GM18867 (cell line): ENCODE data around the gene ABL1.

Experiments
- ATAC-seq: cut with Tn5 transposase; IDR thresholded peaks from one replicate; pipeline ENCODE4 v1.9.1; 2021; ENCODE audit warnings: mild to moderate bottlenecking, moderate library complexity; ENCODE audit not compliant: unreplicated experiment

The ABL1 gene

DNA sequence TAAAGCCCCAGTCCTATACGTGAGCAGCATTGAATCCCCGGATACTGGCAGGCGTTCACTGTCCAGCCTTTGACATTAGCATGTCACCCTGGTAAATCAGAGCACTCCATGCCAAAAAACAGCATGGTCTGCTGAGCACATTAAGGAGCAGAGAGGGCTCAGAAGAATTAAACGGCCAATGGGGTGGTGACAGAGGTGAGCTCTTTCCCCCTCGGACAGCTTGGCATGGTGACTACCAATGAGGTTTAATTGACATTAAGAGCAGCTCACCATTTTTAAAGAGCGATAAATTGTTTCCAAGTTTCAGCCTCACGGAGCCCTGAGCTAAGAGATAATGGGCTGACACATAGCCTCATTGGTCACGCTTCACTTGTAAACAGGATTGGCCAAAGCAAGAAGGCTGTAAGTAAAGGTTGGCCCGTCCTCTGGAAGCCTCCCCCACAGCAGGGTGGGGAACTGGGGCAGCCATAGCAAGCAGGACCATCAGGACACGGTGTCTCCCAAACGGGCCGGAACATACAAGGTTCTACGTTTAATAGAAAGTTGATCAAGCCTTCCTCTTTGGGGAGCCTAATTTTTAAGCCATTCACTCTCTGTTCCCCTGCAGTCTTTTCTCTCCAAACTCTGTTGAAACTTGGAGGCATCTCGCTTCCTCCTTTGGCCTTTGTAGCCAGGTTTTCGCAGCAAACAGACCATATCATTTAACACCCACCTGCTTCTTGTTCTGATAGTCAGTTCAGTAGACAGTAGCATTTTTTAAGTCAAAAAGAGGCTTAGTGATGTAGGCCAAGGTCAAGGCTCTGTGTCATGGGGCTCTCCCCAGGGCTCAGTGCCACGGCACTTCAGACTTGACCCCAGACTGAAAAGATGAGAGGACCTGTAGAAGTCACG is 35.7 kb downstream of the ABL1 start:
- ATAC-seq, result no peak

DNA sequence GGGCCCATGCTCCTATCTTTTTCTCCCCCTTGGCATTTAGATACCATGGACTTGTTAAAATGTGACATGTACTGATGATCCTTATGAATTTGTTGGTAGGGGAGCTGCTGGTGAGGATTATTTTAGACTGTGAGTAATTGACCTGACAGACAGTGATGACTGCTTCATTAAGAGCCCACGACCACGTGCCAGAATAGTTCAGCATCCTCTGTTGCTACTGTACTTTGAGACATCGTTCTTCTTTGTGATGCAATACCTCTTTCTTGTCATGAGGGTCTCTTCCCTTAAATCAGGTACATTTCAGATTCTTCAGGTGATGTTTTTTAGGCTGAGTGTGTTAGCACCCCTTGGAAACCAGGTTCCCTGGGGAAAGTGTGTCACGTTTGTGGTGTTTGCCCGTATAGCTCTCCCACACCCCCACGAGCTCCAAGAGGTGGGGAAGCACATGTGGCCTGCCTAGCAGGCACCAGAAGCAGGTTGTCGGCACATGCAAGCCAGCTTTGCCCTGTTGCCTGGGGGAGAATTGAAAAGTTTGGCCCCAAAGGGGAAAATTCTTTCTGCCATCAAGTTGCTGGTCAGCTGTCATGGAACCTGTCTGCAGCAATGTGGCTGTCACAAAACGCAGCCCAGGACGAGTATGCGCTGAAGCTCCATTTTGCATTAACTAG is 36.5 kb downstream of the ABL1 start:
- ATAC-seq, result no peak

DNA sequence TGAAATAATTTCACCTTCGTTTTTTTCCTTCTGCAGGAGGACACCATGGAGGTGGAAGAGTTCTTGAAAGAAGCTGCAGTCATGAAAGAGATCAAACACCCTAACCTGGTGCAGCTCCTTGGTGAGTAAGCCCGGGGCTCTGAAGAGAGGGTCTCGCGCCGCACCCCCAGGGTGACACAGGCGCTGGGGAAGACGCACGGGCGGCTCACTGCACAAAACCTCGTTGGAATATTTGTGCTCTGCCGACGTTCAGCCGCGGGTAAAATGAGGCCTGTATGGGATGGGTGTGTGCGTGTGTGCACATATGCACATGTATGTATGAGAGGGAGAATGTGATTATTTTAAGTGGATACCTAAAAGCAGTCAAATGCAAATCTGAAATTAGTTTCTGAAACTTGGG is 37.0 kb downstream of the ABL1 start:
- no peak for ATAC-seq

DNA sequence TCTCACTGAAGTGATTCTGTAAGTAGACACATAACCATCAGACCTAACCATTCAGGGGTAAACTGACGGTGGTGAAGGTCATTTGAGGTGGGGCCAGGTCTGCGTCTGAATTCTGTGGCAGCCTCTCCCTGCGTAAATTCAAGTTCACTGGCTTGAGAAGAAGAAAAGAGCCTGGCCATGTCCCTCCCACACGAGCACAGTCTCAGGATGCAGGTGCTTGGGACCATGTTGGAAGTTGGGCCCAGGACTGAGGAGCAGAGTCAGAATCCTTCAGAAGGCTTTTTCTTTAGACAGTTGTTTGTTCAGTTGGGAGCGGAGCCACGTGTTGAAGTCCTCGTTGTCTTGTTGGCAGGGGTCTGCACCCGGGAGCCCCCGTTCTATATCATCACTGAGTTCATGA is 37.5 kb downstream of the ABL1 start:
- ATAC-seq, result no peak

DNA sequence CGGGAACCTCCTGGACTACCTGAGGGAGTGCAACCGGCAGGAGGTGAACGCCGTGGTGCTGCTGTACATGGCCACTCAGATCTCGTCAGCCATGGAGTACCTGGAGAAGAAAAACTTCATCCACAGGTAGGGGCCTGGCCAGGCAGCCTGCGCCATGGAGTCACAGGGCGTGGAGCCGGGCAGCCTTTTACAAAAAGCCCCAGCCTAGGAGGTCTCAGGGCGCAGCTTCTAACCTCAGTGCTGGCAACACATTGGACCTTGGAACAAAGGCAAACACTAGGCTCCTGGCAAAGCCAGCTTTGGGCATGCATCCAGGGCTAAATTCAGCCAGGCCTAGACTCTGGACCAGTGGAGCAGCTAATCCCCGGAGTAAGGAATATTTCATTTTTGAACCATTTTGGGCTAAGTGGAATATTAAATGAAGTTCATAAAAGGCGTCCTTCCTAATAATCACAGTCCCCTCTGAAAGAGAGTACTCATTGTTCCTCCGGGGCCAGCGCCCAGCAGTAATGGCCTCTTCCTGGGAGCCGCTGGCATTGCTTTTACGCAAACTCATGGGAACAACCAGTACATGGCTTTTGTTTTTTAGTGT is 38.0 kb downstream of the ABL1 start:
- no peak for ATAC-seq

DNA sequence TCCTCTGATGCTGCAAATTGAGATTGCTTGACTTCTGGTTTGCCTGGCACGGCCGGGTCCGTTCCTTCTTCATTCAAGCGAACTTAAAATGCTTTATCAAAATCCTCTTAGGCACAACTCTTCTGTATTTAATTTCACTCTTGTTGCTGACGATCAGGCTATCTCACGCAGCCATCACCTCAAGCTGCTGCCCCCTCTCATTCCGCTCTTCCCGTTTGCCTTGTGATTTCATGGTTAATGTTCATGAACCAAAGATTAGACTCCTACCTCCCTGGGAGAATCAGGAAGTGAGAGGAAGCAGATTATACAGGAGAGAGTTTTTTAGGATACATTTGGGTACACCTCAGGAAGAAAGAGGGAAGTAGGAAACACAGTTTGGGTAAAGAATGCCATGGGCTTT is 38.9 kb downstream of the ABL1 start:
- no peak for ATAC-seq

DNA sequence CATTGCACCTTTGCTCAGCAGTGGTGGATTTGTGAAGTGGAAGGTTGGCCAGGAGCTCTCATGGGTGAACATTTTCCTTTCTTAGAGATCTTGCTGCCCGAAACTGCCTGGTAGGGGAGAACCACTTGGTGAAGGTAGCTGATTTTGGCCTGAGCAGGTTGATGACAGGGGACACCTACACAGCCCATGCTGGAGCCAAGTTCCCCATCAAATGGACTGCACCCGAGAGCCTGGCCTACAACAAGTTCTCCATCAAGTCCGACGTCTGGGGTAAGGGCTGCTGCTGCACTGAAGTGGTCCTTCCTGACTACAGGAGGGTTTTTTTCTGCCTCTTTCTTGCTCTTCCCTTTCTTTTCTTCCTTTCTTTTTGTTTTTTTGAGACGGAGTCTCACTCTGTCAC is 39.7 kb downstream of the ABL1 start:
- ATAC-seq, result no peak

DNA sequence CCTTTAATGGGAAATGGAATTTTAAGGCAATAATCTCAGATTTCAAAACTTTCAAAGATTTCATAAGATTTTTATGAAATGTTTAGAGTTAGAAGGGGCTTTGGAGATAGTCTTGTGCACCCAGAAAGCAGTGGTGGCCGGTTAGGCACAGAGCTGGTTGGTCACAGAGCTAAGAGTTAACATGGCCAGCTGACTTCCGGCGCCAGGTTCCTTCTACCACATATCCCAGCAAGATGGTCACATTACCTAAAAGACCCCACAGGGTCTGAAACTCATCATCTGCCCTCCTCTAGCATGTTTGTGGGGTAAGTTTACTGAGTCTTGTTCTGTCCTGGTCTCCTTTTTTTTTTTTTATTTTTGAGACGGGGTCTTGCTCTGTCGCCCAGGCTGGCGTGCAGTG is 42.2 kb downstream of the ABL1 start:
- ATAC-seq, result no peak

DNA sequence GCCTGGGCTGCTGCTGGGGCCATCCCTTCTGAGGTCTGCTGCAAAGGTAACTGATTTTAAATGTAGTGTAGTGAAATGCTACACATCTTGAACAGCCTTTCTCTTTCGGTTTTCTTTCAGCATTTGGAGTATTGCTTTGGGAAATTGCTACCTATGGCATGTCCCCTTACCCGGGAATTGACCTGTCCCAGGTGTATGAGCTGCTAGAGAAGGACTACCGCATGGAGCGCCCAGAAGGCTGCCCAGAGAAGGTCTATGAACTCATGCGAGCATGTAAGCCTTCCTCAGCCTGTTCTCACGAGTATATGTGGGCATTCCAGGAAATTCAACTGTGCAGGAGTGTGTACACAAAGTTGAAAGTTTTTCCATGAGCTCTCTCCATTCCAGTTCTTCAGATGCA is 43.2 kb downstream of the ABL1 start:
- ATAC-seq, result no peak

DNA sequence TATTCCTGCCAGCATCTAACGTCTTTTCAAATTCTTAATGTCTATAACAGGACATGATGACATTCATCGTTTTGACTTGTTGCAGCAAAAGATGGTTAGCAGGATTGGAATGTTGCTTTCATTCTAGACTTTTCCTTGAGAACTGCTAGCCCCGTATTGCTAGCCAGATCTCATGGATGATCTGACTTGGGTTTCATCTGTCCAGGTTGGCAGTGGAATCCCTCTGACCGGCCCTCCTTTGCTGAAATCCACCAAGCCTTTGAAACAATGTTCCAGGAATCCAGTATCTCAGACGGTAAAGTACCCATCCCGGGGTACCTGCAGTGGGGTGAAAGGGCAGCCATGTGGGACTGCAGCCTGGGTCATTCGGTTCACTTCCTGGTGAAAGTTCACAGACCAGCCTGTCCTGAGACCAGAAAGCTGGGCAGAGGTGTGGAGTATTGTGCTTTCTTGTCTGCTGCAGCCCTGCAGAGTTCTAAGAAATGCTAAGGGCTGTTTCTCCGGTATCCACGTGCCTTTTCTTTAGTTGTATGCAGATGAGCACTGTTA is 44.9 kb downstream of the ABL1 start:
- ATAC-seq, result no peak

DNA sequence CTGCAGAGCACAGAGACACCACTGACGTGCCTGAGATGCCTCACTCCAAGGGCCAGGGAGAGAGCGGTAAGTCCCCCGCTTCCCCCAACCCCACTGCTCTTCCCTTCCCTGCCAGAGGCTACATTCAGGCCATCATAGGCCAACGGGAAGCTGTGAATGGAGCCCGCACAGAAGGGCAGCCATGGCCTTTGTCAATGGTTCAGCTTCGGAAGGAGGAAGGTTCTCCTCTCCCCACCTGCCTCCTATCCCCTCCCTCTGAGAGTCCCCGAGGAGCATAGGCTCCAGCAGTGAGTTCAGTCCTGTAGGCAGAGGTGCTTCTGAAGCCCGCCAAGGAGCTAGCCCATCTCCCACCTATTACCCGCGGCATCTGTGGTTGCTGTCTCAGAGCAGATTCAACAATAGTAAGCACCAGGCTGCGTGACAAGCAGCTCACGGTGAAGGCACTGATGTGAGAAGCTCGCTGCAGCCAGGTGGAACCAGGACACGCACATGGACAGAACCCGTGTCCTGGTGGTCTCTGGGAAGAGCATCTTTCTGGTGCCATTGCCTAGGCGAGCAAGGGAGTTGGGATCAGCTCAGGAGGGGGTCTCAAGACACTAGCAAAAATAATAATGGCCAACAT is 45.7 kb downstream of the ABL1 start:
- ATAC-seq, result no peak

DNA sequence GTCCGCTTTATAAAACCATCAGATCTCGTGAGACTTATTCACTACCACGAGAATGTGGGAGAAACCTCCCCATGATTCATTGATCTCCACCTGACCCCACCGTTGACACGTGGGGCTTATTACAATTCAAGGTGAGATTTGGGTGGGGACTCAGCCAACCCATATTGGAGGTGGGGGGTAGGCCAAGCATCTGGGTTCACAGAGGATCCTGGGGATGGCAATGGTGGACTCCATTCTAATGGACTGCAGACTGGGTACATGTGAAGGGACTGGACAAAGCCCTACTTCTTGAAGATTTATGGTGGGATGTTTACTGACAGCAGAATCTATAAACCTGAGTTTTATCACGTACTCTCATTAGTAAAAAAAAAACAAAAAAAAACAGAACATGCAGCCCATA is 46.5 kb downstream of the ABL1 start:
- no peak for ATAC-seq

DNA sequence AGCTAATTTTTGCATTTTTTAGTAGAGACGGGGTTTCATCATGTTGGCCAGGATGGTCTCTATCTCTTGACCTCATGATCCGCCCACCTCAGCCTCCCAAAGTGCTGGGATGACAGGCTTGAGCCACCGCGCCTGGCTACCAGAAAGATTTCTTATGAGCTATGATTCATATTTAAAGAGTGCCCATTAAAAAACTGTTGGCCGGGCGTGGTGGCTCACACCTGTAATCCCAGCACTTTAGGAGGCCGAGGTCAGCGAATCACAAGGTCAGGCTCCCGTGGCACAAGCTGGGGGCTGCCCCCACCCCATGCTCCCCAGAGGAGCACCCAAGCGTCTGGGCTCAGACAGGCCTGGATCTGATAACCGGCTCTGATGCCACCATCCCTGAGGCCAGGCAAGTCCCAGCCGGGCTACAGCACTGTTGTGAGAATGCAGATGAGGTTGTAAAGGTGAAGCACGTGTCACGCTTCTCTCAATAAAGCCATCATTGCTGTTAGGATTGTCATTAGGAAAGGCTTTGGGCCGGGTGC is 47.7 kb downstream of the ABL1 start:
- ATAC-seq, result no peak

DNA sequence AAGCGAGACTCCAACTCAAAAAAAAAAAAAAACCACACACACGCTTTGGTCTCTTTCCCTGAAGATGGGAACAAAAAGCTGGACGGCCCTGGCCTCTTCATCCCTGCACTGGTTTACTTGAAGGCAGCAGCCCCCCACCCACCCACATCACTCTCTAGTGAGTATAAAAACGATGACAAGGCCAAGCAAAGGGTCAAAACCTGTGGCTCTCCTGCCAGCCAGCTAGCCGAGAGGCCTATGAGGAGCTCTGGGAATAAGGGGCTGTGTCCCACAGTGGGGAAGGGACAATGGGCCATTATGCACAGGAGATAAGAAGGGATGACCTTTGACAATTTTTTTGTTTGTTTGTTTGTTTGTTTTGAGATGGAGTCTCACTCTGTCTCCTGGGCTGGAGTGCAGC is 48.4 kb downstream of the ABL1 start:
- no peak for ATAC-seq

DNA sequence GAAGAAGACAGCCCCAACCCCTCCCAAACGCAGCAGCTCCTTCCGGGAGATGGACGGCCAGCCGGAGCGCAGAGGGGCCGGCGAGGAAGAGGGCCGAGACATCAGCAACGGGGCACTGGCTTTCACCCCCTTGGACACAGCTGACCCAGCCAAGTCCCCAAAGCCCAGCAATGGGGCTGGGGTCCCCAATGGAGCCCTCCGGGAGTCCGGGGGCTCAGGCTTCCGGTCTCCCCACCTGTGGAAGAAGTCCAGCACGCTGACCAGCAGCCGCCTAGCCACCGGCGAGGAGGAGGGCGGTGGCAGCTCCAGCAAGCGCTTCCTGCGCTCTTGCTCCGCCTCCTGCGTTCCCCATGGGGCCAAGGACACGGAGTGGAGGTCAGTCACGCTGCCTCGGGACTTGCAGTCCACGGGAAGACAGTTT is 49.1 kb downstream of the ABL1 start:
- ATAC-seq, result no peak

DNA sequence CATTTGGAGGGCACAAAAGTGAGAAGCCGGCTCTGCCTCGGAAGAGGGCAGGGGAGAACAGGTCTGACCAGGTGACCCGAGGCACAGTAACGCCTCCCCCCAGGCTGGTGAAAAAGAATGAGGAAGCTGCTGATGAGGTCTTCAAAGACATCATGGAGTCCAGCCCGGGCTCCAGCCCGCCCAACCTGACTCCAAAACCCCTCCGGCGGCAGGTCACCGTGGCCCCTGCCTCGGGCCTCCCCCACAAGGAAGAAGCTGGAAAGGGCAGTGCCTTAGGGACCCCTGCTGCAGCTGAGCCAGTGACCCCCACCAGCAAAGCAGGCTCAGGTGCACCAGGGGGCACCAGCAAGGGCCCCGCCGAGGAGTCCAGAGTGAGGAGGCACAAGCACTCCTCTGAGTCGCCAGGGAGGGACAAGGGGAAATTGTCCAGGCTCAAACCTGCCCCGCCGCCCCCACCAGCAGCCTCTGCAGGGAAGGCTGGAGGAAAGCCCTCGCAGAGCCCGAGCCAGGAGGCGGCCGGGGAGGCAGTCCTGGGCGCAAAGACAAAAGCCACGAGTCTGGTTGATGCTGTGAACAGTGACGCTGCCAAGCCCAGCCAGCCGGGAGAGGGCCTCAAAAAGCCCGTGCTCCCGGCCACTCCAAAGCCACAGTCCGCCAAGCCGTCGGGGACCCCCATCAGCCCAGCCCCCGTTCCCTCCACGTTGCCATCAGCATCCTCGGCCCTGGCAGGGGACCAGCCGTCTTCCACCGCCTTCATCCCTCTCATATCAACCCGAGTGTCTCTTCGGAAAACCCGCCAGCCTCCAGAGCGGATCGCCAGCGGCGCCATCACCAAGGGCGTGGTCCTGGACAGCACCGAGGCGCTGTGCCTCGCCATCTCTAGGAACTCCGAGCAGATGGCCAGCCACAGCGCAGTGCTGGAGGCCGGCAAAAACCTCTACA is 49.8 kb downstream of the ABL1 start:
- no peak for ATAC-seq

DNA sequence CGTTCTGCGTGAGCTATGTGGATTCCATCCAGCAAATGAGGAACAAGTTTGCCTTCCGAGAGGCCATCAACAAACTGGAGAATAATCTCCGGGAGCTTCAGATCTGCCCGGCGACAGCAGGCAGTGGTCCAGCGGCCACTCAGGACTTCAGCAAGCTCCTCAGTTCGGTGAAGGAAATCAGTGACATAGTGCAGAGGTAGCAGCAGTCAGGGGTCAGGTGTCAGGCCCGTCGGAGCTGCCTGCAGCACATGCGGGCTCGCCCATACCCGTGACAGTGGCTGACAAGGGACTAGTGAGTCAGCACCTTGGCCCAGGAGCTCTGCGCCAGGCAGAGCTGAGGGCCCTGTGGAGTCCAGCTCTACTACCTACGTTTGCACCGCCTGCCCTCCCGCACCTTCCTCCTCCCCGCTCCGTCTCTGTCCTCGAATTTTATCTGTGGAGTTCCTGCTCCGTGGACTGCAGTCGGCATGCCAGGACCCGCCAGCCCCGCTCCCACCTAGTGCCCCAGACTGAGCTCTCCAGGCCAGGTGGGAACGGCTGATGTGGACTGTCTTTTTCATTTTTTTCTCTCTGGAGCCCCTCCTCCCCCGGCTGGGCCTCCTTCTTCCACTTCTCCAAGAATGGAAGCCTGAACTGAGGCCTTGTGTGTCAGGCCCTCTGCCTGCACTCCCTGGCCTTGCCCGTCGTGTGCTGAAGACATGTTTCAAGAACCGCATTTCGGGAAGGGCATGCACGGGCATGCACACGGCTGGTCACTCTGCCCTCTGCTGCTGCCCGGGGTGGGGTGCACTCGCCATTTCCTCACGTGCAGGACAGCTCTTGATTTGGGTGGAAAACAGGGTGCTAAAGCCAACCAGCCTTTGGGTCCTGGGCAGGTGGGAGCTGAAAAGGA is 50.7 kb downstream of the ABL1 start:
- no peak for ATAC-seq

DNA sequence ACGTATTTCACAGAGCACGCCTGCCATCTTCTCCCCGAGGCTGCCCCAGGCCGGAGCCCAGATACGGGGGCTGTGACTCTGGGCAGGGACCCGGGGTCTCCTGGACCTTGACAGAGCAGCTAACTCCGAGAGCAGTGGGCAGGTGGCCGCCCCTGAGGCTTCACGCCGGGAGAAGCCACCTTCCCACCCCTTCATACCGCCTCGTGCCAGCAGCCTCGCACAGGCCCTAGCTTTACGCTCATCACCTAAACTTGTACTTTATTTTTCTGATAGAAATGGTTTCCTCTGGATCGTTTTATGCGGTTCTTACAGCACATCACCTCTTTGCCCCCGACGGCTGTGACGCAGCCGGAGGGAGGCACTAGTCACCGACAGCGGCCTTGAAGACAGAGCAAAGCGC is 51.9 kb downstream of the ABL1 start:
- no peak for ATAC-seq
